ENCODE results near the gene IARS2.
"Not testable (repeated sequence)": the region's sequence is repeated elsewhere in the genome, so short reads cannot be mapped to it uniquely, and the experiment has no call there.

The IARS2 gene

GRCh38 chr1:220112600-220112999 is 18.7 kb downstream of the IARS2 start:
- not testable (repeated sequence) for DNase-seq (ENCODE audit: low spot score)

GRCh38 chr1:220113136-220113695 is 19.3 kb downstream of the IARS2 start:
- DNase-seq (ENCODE audit: low spot score) = peak; percentile 19

- no peak for DNase-seq (ENCODE audit: low spot score)
These were observed 25.1 kb downstream of the IARS2 start for GRCh38 chr1:220119043-220119512.

GRCh38 chr1:220121791-220122530 is 28.0 kb downstream of the IARS2 start:
- DNase-seq (ENCODE audit: low spot score) = no peak

GRCh38 chr1:220123066-220123465 is 29.1 kb downstream of the IARS2 start:
- no peak for DNase-seq (ENCODE audit: low spot score)

GRCh38 chr1:220123889-220124288 is 30.0 kb downstream of the IARS2 start:
- DNase-seq (ENCODE audit: low spot score) = no peak

- peak; percentile 9 for DNase-seq (ENCODE audit: low spot score)
These were observed 30.6 kb downstream of the IARS2 start for GRCh38 chr1:220124542-220124941.

GRCh38 chr1:220127076-220127475 is 33.1 kb downstream of the IARS2 start:
- DNase-seq (ENCODE audit: low spot score) = no peak

- no peak for DNase-seq (ENCODE audit: low spot score)
These were observed 35.7 kb downstream of the IARS2 start for GRCh38 chr1:220129479-220130210.

GRCh38 chr1:220135755-220136154 is 41.8 kb downstream of the IARS2 start:
- no peak for DNase-seq (ENCODE audit: low spot score)

- no peak for DNase-seq (ENCODE audit: low spot score)
These were observed 43.3 kb downstream of the IARS2 start for GRCh38 chr1:220137019-220137786.

- DNase-seq (ENCODE audit: low spot score) = no peak
These were observed 46.0 kb downstream of the IARS2 start for GRCh38 chr1:220139966-220140365.

GRCh38 chr1:220144051-220144450 is 50.1 kb downstream of the IARS2 start:
- DNase-seq (ENCODE audit: low spot score) = no peak

- no peak for DNase-seq (ENCODE audit: low spot score)
These were observed 55.8 kb downstream of the IARS2 start for GRCh38 chr1:220149742-220150141.

GRCh38 chr1:220151454-220151853 is 57.5 kb downstream of the IARS2 start:
- peak; percentile 19 for DNase-seq (ENCODE audit: low spot score)

- no peak for DNase-seq (ENCODE audit: low spot score)
These were observed 59.2 kb downstream of the IARS2 start for GRCh38 chr1:220153147-220153546.

GRCh38 chr1:220156620-220157146 is 62.8 kb downstream of the IARS2 start:
- no peak for DNase-seq (ENCODE audit: low spot score)

GRCh38 chr1:220157738-220158137 is 63.8 kb downstream of the IARS2 start:
- no peak for DNase-seq (ENCODE audit: low spot score)

- DNase-seq (ENCODE audit: low spot score) = not testable (repeated sequence)
These were observed 64.6 kb downstream of the IARS2 start for GRCh38 chr1:220158530-220158929.

GRCh38 chr1:220159041-220159440 is 65.1 kb downstream of the IARS2 start:
- no peak for DNase-seq (ENCODE audit: low spot score)

GRCh38 chr1:220160027-220160426 is 66.1 kb downstream of the IARS2 start:
- no peak for DNase-seq (ENCODE audit: low spot score)

GRCh38 chr1:220164116-220164515 is 70.2 kb downstream of the IARS2 start:
- no peak for DNase-seq (ENCODE audit: low spot score)

All from AG08396 (cell line).